GM18858 (cell line): ENCODE results near the gene SRA1.
"Not testable (repeated sequence)": the region's sequence is repeated elsewhere in the genome, so short reads cannot be mapped to it uniquely, and the experiment has no call there.

ENCODE experiments used
- ATAC-seq: cut with Tn5 transposase; IDR thresholded peaks from one replicate; pipeline ENCODE4 v1.9.1; 2021; ENCODE audit not compliant: unreplicated experiment

The SRA1 gene

DNA sequence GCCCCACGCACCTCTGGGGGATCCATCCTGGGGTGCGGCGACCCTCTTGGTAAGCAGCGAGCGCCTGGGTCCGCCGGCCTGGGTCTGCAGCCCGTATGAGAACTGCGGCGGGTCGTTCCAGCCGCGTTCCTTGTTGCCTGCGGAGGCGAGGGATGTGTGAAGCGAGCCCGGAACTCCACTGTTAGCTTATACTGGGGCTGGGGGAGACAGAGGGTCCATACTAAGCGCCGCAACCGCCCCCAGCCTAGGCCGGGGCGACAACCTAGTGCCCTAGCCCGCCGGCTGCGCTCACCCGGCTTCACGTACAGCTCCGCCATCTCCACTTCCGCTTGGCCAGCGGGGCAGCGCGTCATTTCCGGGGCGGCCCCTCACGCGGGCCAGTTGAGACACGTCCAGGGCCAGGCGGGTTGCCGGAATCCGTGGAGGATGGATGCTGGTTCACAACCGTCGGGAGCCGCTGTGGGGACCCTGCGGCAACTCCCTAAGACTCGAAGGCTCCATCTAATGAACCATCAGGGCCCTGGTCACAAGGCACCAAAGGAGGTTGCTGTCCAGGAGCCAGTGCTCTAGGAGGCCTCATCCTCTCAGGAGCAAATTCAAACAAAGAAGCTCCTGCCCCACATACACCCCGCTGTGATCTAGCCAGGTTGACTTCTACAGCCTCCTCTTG, at the start of gene SRA1:
Gene SRA1 (minus strand): TSS at position 338 of the 670 bp plus-strand sequence. CDS start 21 bp downstream, at position 317.
- peak; percentile 92 for ATAC-seq

DNA sequence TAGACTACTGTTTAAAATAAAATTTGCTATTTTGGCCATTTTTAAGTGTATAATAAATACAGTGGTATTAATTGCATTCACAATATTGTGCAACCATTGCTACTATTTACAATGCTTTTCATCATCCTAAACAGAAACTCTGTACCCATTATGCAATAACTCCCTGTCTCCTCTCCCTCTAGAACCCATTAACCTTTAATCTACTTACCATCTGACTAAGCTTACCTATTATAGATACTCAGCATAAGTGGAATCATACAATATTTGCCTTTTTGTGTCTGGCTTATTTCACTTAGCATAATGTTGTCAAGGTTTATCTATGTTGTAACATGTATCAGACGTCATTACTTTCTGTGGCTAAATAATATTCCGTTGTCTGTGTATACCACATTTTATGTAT, 49.8 kb upstream of the SRA1 start:
- ATAC-seq = no peak

GRCh38 chr5:140605879-140606278, 48.6 kb upstream of the SRA1 start:
- no peak for ATAC-seq

DNA sequence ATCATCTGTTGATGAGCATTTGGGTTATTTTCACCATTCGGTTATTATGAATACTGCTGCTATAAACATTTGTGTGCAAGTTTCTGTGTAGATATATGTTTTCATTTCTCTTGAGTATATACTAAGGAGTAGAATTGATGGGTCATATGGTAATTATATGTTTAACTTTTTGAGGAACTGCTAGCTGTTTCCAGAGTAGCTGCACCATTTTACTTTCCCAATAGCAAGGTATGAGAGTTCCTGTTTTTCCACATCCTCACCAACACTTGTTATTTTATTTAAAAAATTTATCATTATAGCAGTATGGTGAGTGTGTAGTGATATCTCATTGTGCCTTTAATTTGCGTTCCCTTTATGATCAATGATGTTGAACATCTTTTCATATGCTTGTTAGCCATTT, 46.5 kb upstream of the SRA1 start:
- no peak for ATAC-seq

GRCh38 chr5:140603446-140603698, 46.1 kb upstream of the SRA1 start:
- ATAC-seq = not testable (repeated sequence)

DNA sequence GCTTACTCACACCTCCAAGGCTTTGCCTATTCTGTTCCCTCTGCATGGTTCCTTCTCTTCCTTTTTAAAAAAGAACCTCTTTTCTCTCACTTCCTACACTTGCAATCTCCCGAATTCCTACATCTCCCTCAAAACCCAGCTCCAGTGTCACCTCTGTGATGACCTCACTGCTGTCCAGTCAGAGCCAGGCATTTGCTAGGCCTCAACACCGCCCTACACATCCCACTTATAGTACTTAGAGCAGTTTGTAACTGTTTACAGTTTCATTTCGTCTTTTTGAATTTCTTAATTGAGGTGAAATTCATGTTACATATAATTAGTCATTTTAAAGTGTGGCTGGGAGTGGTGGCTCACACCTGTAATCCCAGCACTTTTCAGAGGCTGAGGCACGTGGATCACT, 44.9 kb upstream of the SRA1 start:
- ATAC-seq = no peak

DNA sequence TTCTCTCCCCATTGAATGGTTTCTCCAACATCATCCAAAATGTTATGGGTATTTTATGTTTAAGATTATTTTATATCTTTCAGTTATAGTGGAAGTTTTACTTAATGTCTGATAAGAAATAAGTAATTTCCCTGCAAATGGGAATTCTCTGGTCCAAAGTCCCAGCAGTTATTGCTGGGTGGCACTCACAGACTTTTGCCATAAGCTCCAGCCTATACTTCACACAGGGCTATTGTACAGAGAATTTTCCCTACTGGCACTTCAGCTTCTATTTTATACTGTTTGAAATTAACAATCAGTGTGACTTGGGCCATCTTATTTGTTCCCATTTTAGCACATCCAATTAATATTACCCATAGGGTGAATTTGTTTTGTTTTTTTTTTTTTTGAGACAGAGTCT, 42.8 kb upstream of the SRA1 start:
- no peak for ATAC-seq

GRCh38 chr5:140598836-140599235, 41.6 kb upstream of the SRA1 start:
- no peak for ATAC-seq

GRCh38 chr5:140596321-140596741, 39.1 kb upstream of the SRA1 start:
- ATAC-seq = no peak

DNA sequence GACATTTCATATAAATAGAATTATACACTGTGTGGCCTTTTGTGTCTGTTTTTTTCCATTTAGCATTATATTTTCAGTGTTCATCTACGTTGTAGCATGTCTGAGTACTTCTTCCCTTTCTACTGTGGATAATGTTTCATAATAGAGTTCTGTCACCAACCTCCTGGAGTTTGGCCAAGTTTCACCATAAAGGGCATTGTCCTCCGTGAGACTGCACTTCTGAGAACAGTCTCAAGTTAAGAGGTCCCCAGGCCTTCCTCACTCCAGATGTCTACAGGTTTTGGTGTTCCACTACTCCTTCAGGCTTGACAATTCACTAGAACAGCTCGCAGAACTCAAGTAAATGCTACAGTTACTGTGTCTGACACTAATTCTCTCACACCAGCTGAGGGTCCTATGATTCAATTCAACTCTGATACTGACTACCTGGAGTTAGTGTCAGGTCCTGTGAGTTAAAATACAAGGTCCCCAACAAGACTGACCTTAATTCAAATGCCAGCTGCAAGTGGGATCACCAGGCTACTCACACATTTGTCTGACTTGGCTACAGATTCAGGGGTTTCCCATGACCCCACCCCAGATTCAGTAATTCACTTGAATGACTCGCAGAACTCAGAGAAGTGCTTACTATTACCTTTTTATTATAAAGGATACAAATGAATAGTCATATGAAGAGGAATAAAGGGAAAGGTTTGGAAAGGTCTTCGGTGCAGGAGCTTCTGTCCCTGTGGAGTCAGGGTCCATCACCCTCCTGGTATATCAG, 38.4 kb upstream of the SRA1 start:
- ATAC-seq = no peak

DNA sequence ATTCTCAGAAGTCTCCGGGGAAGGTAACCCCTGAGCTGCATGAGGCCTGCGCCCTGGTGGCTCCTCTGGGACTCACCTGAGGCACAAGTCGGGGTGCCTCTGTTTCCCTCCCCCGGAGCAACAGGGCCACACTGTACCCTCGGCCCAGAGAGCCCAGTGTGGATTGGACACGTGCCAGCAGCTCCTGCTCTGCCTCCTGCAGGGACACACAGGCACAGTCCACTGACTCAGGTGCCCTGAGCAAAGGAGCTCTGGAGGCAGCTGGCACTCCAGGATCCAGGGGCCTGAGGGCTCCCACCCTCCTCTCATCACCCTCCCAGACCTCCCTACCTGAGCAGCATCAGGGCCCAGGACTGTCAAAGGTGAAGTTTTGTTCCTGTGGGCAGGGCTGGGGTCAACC, 36.9 kb upstream of the SRA1 start:
- no peak for ATAC-seq

DNA sequence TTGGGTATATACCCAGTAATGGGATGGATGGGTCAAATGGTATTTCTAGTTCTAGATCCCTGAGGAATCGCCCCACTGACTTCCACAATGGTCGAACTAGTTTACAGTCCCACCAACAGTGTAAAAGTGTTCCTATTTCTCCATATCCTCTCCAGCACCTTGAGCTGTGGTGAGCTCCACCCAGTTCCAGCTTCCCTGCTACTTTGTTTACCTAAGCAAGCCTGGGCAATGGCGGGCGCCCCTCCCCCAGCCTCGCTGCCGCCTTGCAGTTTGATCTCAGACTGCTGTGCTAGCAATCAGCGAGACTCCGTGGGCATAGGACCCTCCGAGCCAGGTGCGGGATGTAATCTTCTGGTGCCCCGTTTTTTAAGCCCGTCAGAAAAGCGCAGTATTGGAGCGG, 35.8 kb upstream of the SRA1 start:
- ATAC-seq = not testable (repeated sequence)

- no peak for ATAC-seq
Measured at GRCh38 chr5:140591747-140592372, 34.6 kb upstream of the SRA1 start.

DNA sequence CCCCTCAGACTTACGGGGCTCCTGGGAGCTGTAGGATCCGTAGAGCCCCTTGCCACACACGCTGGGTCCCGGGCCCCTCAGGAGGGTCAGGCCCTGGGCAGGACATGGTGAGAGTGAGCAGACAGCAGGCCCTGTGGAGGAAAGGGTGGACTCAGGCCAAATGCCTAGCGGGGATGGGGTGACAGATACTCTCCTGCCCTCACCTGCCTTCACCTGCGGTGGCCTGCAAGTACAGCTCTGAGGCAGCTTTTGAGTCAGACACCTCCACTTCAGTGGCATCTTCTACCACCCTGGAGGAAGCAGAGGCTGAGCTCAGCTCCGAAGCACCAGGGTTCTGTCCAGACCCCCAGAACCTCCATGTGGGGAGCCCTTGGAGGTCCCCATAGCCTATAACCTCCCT, 33.6 kb upstream of the SRA1 start:
- ATAC-seq = no peak

GRCh38 chr5:140588311-140589070, 31.2 kb upstream of the SRA1 start:
- ATAC-seq = no peak

DNA sequence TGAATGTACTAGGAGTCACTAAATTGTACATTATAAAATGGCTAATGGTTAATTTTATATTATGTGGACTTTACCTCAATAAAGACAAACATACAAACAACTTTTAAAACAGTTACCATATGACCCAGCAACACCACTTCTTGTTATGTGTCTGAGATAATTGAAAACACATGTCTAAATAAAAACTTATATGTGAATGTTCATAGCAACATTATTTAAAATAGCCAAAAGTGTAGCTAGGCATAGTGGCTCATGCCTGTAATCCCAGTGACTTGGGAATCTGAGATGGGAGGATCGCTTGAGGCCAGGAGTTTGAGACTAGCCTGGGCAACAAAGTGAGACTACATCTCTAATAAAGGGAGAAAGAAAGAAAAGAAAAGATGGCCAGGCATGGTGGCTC, 30.2 kb upstream of the SRA1 start:
- ATAC-seq = no peak

GRCh38 chr5:140579188-140579747, 22.0 kb upstream of the SRA1 start:
- not testable (repeated sequence) for ATAC-seq

DNA sequence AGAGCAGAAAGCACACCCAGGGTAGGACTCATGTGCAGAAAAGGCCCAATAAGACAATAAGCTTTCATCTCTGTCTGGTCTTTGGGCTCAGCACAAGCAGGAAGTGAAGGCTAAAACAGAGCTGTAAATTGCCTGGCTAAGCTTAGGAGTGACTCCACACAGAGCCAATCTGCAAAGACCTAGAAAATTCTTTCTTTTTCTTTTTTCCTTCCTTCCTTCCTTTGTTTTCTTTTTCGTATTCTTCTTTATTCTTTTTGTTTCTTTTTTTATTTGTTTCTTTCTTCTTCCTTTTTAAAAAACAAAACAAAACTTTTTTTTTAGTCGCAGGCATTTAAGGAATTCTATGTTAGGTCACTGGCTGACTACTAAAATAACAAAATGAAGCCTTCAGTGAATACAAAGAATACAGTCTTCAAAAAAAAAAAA, 19.5 kb upstream of the SRA1 start:
- no peak for ATAC-seq

- ATAC-seq = no peak
Measured at GRCh38 chr5:140575309-140575708, 18.0 kb upstream of the SRA1 start.

- no peak for ATAC-seq
Measured at GRCh38 chr5:140574165-140574564, 16.9 kb upstream of the SRA1 start.

DNA sequence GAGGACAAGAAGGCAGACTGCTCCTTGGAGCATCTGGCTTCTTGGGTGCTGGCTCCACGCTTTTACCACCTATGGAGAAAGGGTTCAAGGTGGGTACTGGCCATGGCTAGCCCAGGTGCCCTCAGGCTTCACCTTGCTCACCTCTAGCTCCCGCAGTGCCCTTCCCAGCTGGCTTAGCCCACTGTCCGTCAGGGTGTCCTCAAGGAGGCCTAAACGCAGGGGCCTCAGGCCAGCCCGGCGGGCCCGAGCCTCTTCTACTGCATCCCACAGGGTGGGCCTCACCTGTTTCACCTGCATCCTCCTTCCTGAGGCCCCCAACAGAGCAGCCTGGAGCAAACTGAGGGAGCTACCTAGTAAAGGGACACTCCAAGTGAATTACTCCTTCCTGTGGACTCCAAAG, 16.4 kb upstream of the SRA1 start:
- no peak for ATAC-seq
